Measurements from ENCODE around the gene RCCD1.

- TF ChIP-seq EP300 (conservative IDR thresholded peaks at IDR 0.05; ENCODE audit: poor library complexity, severe bottlenecking) (no peak), CTCF (IDR thresholded peaks at IDR 0.05; ENCODE audit: poor library complexity, severe bottlenecking) (no peak), TAF1 (IDR thresholded peaks at IDR 0.05; ENCODE audit: low read depth) (no peak), SMC3 (conservative IDR thresholded peaks at IDR 0.05; ENCODE audit: poor library complexity) (no peak), REST (IDR thresholded peaks at IDR 0.05; ENCODE audit: borderline replicate concordance) (no peak), POLR2AphosphoS5 (IDR thresholded peaks at IDR 0.05) (no peak), MXI1 (conservative IDR thresholded peaks at IDR 0.05; ENCODE audit: poor library complexity, severe bottlenecking) (no peak), EZH2 (IDR thresholded peaks at IDR 0.05; ENCODE audit: borderline replicate concordance, insufficient read depth, low read length, poor library complexity, severe bottlenecking) (no peak)
These were observed 35.8 kb upstream of the RCCD1 start for GRCh38 chr15:90918835-90919234.

All from neural cell (in vitro differentiated cells).